Lung (tissue), 12 donors: Measurements from ENCODE around the gene BRF1. TPM values are rescaled to one million over a fixed set of nuclear protein-coding genes. Genes with fewer than 3 reads are reported as not detected.

Source experiments
- ATAC-seq: fragments of 200-7000 bp; cut with Tn5 transposase; one replicate; pipeline ENCODE4 v1.9.1; 2020; ENCODE audit warnings: moderate number of reproducible peaks; ENCODE audit not compliant: insufficient read depth, low FRiP score
- DNase-seq, 3 donors: peaks; one replicate each; pipeline ENCODE4 v3.0.0-alpha.2; 2013 to 2017
- H3K27ac ChIP-seq, 2 donors: one replicate each; pipeline ENCODE4 v1.5.1; 2013; ENCODE audit warnings: mild to moderate bottlenecking in 2 of 2, moderate library complexity in 2 of 2, control low read depth in 1 of 2, inconsistent platforms in 1 of 2, low read depth in 1 of 2, low read length in 1 of 2
- H3K27me3 ChIP-seq, 3 donors: one replicate each; pipeline ENCODE4 v1.5.1; 2013; ENCODE audit warnings: low read length in 2 of 3; ENCODE audit not compliant: control insufficient read depth in 3 of 3, insufficient read depth in 3 of 3
- H3K36me3 ChIP-seq, 4 donors: one replicate each; pipeline ENCODE4 v1.5.1; 2013; ENCODE audit warnings: low read length in 4 of 4, mild to moderate bottlenecking in 1 of 4, moderate library complexity in 1 of 4; ENCODE audit not compliant: control insufficient read depth in 4 of 4, insufficient read depth in 4 of 4
- H3K4me1 ChIP-seq, 5 donors: one replicate each; pipeline ENCODE4 v1.5.1; 2013; ENCODE audit warnings: low read length in 5 of 5, mild to moderate bottlenecking in 2 of 5, moderate library complexity in 1 of 5; ENCODE audit not compliant: control insufficient read depth in 5 of 5, insufficient read depth in 5 of 5
- H3K4me3 ChIP-seq: one replicate; pipeline ENCODE4 v1.5.1; 2013; ENCODE audit warnings: mild to moderate bottlenecking, control low read depth, moderate library complexity
- H3K9ac ChIP-seq, 2 donors: one replicate each; pipeline ENCODE4 v1.5.1; 2013; ENCODE audit warnings: low read length in 2 of 2, control low read depth in 1 of 2; ENCODE audit not compliant: insufficient read depth in 1 of 2
- H3K9me3 ChIP-seq, 4 donors: one replicate each; pipeline ENCODE4 v1.5.1; 2013; ENCODE audit warnings: low read length in 3 of 4, mild to moderate bottlenecking in 1 of 4, moderate library complexity in 1 of 4; ENCODE audit not compliant: control insufficient read depth in 4 of 4, insufficient read depth in 3 of 4
- CTCF ChIP-seq: IDR thresholded peaks from 2 replicates; pipeline ENCODE4 v1.5.1; 2012; ENCODE audit warnings: mild to moderate bottlenecking; ENCODE audit errors: control extremely low read depth, extremely low read depth
- WGBS, 2 donors: extraction: QIAGEN DNeasy Blood & Tissue Kit; methylation state at CpG; one replicate each; pipeline ENCODE4 v1.1.7; 2013; 5-methylcytosine and 5-hydroxymethylcytosine counted together
- polyA plus RNA-seq, 2 donors: library from polyadenylated mRNA; stranded (reverse); fragments of 200-250 nt; gene quantifications; one replicate each; pipeline ENCODE4 v1.2.1, GENCODE V29; 2013
- total RNA-seq, 2 donors: library from RNA; depleted of rRNA in 1 of 2; stranded (reverse); fragments of >200 nt in 1 of 2; gene quantifications; one replicate each; pipeline ENCODE4 v1.2.1, GENCODE V29; 2014 to 2021
- donor health status: control.
- donor health status: control.
- donor health status: Bipolar disorder and iron deficiency.
- donor health status: healthy.
- donor health status: DM: yes; HTN: yes; CAD: no.

The BRF1 gene
- total and polyA plus RNA-seq, 4 donors = 14.2 to 55.3 (median 37.2) TPM

- Histone ChIP-seq H3K36me3 (peaks cover 0 to 40% (median 30%) of the 10 kb centered on the region in 4 donors), H3K9me3 (no peaks in the 10 kb centered on the region), H3K27me3 (no peaks in the 10 kb centered on the region), H3K4me1 (peaks cover 0 to 16% (median 2%) of the 10 kb centered on the region in 5 donors), H3K9ac (no peak overlapping the region), H3K27ac (peak overlapping the region; percentile 90 to 91), H3K4me3 (peak overlapping the region; percentile 69)
- WGBS, 2 donors = 55 to 64% methylated on average over 60 to 62 of the region's 62 CpGs
- ATAC-seq = no peak
- peak; percentile 33 to 49 (median 39) for DNase-seq
- no peak for TF ChIP-seq CTCF
Observed at GRCh38 chr14:105249182-105250007, 51.4 kb downstream of the BRF1 start.

GRCh38 chr14:105248368-105249181 lies 52.2 kb downstream of the BRF1 start, which contains the start of gene BTBD6:
Gene BTBD6, plus strand, starts transcription at chr14:105248533. Its CDS starts 179 bp downstream, at chr14:105248712.
- ATAC-seq (peak; percentile 94), DNase-seq (peak; percentile 86 to 93 (median 92))
- peak within 1 kb of the TSS in 1 of 2 donors; percentile 79 for H3K9ac ChIP-seq
- peaks cover 0 to 39% (median 29%) of the 10 kb centered on the region in 4 donors for H3K36me3 ChIP-seq
- H3K9me3 ChIP-seq = no peaks in the 10 kb centered on the region
- H3K4me3 ChIP-seq = peak within 1 kb of the TSS; percentile 69
- H3K4me1 ChIP-seq = peaks cover 0 to 16% (median 2%) of the 10 kb centered on the region in 5 donors
- H3K27ac ChIP-seq = peak within 1 kb of the TSS; percentile 90 to 91
- H3K27me3 ChIP-seq = no peaks in the 10 kb centered on the region
- 0 to 1% methylated on average over 46 to 130 of the region's 130 CpGs for WGBS, 2 donors
- no peak for TF ChIP-seq CTCF

GRCh38 chr14:105247715-105248367 lies 53.0 kb downstream of the BRF1 start:
- no peaks in the 10 kb centered on the region for H3K27me3 ChIP-seq
- no peaks in the 10 kb centered on the region for H3K9me3 ChIP-seq
- no peak for TF ChIP-seq CTCF
- peaks cover 0 to 16% (median 2%) of the 10 kb centered on the region in 5 donors for H3K4me1 ChIP-seq
- peak overlapping the region; percentile 41 to 85 for H3K27ac ChIP-seq
- DNase-seq (no peak), ATAC-seq (peak; percentile 9)
- 42 to 43% methylated on average over 42 of the region's 42 CpGs for WGBS, 2 donors
- peak overlapping the region; percentile 56 for H3K4me3 ChIP-seq
- peaks cover 0 to 34% (median 27%) of the 10 kb centered on the region in 4 donors for H3K36me3 ChIP-seq
- H3K9ac ChIP-seq = peak overlapping the region in 1 of 2 donors; percentile 79
